HG03097 (cell line): ENCODE measurements around the gene TMEM183A.

Experiments used
- ATAC-seq: cut with Tn5 transposase; IDR thresholded peaks from one replicate; pipeline ENCODE4 v1.9.1; 2021; ENCODE audit not compliant: unreplicated experiment, low FRiP score

Gene TMEM183A

GRCh38 chr1:203063287-203063686 lies 56.1 kb downstream of the TMEM183A start:
- ATAC-seq = no peak

GRCh38 chr1:203065191-203065590 lies 58.0 kb downstream of the TMEM183A start:
- ATAC-seq = no peak

GRCh38 chr1:203065986-203066385 lies 58.8 kb downstream of the TMEM183A start:
- no peak for ATAC-seq

GRCh38 chr1:203066965-203067364 lies 59.8 kb downstream of the TMEM183A start:
- ATAC-seq = no peak

GRCh38 chr1:203069030-203069747 lies 62.0 kb downstream of the TMEM183A start:
- no peak for ATAC-seq

GRCh38 chr1:203072002-203072602 lies 64.9 kb downstream of the TMEM183A start:
- no peak for ATAC-seq

- no peak for ATAC-seq
Measured at GRCh38 chr1:203072911-203073310, 65.7 kb downstream of the TMEM183A start.

- ATAC-seq = no peak
Measured at GRCh38 chr1:203073469-203073868, 66.3 kb downstream of the TMEM183A start.
